SK-N-SH (cell line): ENCODE measurements around the gene WLS. TPM values are rescaled to one million over a fixed set of nuclear protein-coding genes. Genes with fewer than 3 reads are reported as not detected.

Source experiments
- polyA plus RNA-seq, 3 experiments: library from polyadenylated mRNA; depleted of rRNA; stranded (reverse); fragments of >200 nt; gene quantifications; 2 replicates each; pipeline ENCODE4 v1.2.3, GENCODE V29; 2012
- small RNA-seq, 7 experiments: library from RNA; depleted of rRNA; stranded (forward); fragments of <200 nt; gene quantifications; one replicate each; pipeline ENCODE3, GENCODE V24; 2012

Gene WLS
- polyA plus RNA-seq, 1 of the 3 experiments (the other 2 are of a cell fraction) = 69.0 TPM

Small RNAs within 50 kb of the gene (small RNA-seq; reads per million reads assigned to genes)
- gene COX6B1P7 (0 reads per million in 7 experiments), gene MIR1262 (0 to 2.7 (median 0.43) reads per million in 7 experiments)

Other genes starting within 250 kb of the WLS start
- 14.7 and 16.6 TPM in 2 replicates for gene DIRAS3, start 181.9 kb downstream of the WLS start, polyA plus RNA-seq (2012; rRNA removed)
- gene RPE65, start 217.4 kb upstream of the WLS start, polyA plus RNA-seq (2012; rRNA removed) = 0.02 and 0.03 TPM in 2 replicates